OCI-LY1 (cell line): ENCODE results near the gene DYNLRB1.

ENCODE experiments used
- EZH2 ChIP-seq: fragments of 200-600 bp; sonication (generic), shearing (Covaris generic); IDR thresholded peaks from 2 replicates; pipeline ENCODE4 v1.8.0; 2017; ENCODE audit warnings: borderline replicate concordance, mixed run types, mild to moderate bottlenecking, antibody characterized with exemption, low read length, moderate library complexity, mixed read lengths
- TF ChIP-seq, protein P1 (sequence below): fragments of 200-600 bp; sonication (generic), shearing (Covaris generic); IDR thresholded peaks from 2 replicates; pipeline ENCODE4 v1.5.1; 2017; ENCODE audit warnings: mild to moderate bottlenecking, antibody characterized with exemption, low read length, moderate library complexity, mixed read lengths

DNA sequence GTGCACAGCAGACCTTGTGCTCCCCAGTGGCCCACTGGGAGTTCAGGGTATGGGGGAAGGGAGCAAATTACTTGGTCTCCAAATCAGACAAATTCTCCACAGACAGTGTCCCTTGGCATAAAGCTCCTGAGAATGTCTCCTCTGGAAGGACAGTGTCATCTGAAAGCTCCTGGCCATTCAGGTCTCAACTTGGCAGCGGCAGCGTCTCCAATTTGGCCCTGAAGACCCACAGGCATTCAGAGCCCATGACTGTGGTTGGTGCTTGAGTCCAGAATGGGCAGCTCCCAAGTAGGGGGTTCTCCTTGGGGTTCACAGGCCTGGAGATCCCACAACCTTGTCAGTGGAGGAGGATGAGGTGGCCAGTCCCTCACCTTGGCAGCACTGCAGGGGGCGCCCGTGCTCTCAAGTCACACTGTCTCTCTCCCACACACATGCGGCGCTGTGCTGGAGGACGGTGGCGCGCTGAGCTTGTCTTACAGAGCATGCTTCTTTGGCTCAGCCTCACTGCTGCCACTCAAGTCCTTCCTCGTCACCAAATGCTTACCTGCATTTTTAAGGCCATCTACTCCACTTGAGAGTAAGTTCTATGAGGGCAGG lies 20.7 kb downstream of the DYNLRB1 start:
- TF ChIP-seq, protein P1, sequence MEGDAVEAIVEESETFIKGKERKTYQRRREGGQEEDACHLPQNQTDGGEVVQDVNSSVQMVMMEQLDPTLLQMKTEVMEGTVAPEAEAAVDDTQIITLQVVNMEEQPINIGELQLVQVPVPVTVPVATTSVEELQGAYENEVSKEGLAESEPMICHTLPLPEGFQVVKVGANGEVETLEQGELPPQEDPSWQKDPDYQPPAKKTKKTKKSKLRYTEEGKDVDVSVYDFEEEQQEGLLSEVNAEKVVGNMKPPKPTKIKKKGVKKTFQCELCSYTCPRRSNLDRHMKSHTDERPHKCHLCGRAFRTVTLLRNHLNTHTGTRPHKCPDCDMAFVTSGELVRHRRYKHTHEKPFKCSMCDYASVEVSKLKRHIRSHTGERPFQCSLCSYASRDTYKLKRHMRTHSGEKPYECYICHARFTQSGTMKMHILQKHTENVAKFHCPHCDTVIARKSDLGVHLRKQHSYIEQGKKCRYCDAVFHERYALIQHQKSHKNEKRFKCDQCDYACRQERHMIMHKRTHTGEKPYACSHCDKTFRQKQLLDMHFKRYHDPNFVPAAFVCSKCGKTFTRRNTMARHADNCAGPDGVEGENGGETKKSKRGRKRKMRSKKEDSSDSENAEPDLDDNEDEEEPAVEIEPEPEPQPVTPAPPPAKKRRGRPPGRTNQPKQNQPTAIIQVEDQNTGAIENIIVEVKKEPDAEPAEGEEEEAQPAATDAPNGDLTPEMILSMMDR: peak; percentile 97
- no peak for TF ChIP-seq EZH2
